Stimulated activated CD4-positive, alpha-beta T cell treated with anti-CD3 and anti-CD28 coated beads, TNF-alpha, amount 100 ng/mL, for 4 hours (primary cell): ENCODE data around the gene REPS1.
"Not testable (repeated sequence)": the region's sequence is repeated elsewhere in the genome, so short reads cannot be mapped to it uniquely, and the experiment has no call there.

Experiments used
- DNase-seq, 3 experiments: peaks; one replicate each; pipeline ENCODE4 v3.0.0-alpha.2; 2020; ENCODE audit warnings: low read depth in 3 of 3

The REPS1 gene

GRCh38 chr6:139003751-139004150 is 15.7 kb upstream of the REPS1 start:
- no peak for DNase-seq

- DNase-seq, result no peak
Measured at GRCh38 chr6:138999949-139000725, 12.1 kb upstream of the REPS1 start.

- no peak for DNase-seq
Measured at GRCh38 chr6:138997136-138997535, 9.1 kb upstream of the REPS1 start.

- DNase-seq, result no peak
Measured at GRCh38 chr6:138996524-138996923, 8.5 kb upstream of the REPS1 start.

GRCh38 chr6:138993410-138993809 is 5.4 kb upstream of the REPS1 start:
- DNase-seq, result not testable (repeated sequence)

- DNase-seq, result not testable (repeated sequence)
Measured at GRCh38 chr6:138992965-138993364, 4.9 kb upstream of the REPS1 start.

GRCh38 chr6:138991206-138991605 is 3.2 kb upstream of the REPS1 start:
- DNase-seq, result no peak

GRCh38 chr6:138989098-138989983 is 1.3 kb upstream of the REPS1 start:
- DNase-seq, result no peak

- DNase-seq, result no peak
Measured at GRCh38 chr6:138988469-138988834, 399 bp upstream of the REPS1 start.

GRCh38 chr6:138987080-138987642 is 892 bp downstream of the REPS1 start:
- no peak for DNase-seq

GRCh38 chr6:138986578-138986977 is 1.5 kb downstream of the REPS1 start:
- no peak for DNase-seq

- no peak for DNase-seq
Measured at GRCh38 chr6:138981416-138981815, 6.6 kb downstream of the REPS1 start.

GRCh38 chr6:138979813-138980668 is 8.0 kb downstream of the REPS1 start:
- DNase-seq, result no peak

GRCh38 chr6:138979365-138979764 is 8.7 kb downstream of the REPS1 start:
- no peak for DNase-seq

- no peak for DNase-seq
Measured at GRCh38 chr6:138978229-138978628, 9.8 kb downstream of the REPS1 start.

- DNase-seq, result no peak
Measured at GRCh38 chr6:138977646-138978167, 10.3 kb downstream of the REPS1 start.

GRCh38 chr6:138977242-138977641 is 10.8 kb downstream of the REPS1 start:
- DNase-seq, result no peak

GRCh38 chr6:138975815-138976214 is 12.2 kb downstream of the REPS1 start:
- no peak for DNase-seq

- DNase-seq, result no peak
Measured at GRCh38 chr6:138973466-138974153, 14.4 kb downstream of the REPS1 start.

- DNase-seq, result no peak
Measured at GRCh38 chr6:138972226-138972665, 15.8 kb downstream of the REPS1 start.

GRCh38 chr6:138971601-138972000 is 16.5 kb downstream of the REPS1 start:
- no peak for DNase-seq
